Measurements from ENCODE around the gene OPA1.

Gene OPA1

GRCh38 chr3:193554811-193555210, 38.2 kb upstream of the OPA1 start, which contains the start of gene ATP13A4:
Gene ATP13A4 (minus strand): TSS chr3:193554895. CDS start chr3:193554799, 96 bp downstream.
- no peak for DNase-seq (ENCODE audit: low read depth)
- H3K4me3 ChIP-seq (ENCODE audit: low read depth, low read length): no peak within 1 kb of the TSS
- TF ChIP-seq CTCF (conservative IDR thresholded peaks at IDR 0.05; ENCODE audit: low read depth, low read length): no peak

DNA sequence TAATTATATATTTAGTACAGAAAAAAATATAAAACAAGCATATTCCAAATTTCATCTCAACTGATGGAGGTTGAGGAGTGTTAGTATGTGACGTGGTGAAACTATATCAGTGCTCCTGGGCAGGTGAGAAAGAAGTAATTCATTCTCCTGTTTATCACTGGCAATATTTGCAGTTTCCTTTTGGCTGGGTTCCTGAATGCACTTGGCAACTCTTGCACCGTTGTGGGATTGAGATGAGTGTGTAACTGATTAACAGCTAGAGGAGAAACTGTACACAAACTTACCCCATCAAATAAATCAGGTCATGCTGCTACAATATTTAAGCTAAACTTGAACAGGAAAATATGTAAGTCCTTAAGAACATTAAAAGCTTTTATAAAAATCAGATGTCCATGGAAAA, 36.2 kb upstream of the OPA1 start:
- DNase-seq (ENCODE audit: low read depth): no peak
- no peak for TF ChIP-seq CTCF (conservative IDR thresholded peaks at IDR 0.05; ENCODE audit: low read depth, low read length)
- no peak overlapping the region for H3K4me3 ChIP-seq (ENCODE audit: low read depth, low read length)

GRCh38 chr3:193559100-193559499, 33.9 kb upstream of the OPA1 start:
- DNase-seq (ENCODE audit: low read depth): no peak
- H3K4me3 ChIP-seq (ENCODE audit: low read depth, low read length): no peak overlapping the region
- no peak for TF ChIP-seq CTCF (conservative IDR thresholded peaks at IDR 0.05; ENCODE audit: low read depth, low read length)

GRCh38 chr3:193560091-193560490, 32.9 kb upstream of the OPA1 start:
- TF ChIP-seq CTCF (conservative IDR thresholded peaks at IDR 0.05; ENCODE audit: low read depth, low read length): no peak
- DNase-seq (ENCODE audit: low read depth): no peak
- no peak overlapping the region for H3K4me3 ChIP-seq (ENCODE audit: low read depth, low read length)

GRCh38 chr3:193560870-193561269, 32.1 kb upstream of the OPA1 start:
- no peak overlapping the region for H3K4me3 ChIP-seq (ENCODE audit: low read depth, low read length)
- TF ChIP-seq CTCF (conservative IDR thresholded peaks at IDR 0.05; ENCODE audit: low read depth, low read length): no peak
- no peak for DNase-seq (ENCODE audit: low read depth)

- no peak for TF ChIP-seq CTCF (conservative IDR thresholded peaks at IDR 0.05; ENCODE audit: low read depth, low read length)
- H3K4me3 ChIP-seq (ENCODE audit: low read depth, low read length): no peak overlapping the region
- DNase-seq (ENCODE audit: low read depth): peak; percentile 6
Observed at GRCh38 chr3:193563426-193563825, 29.6 kb upstream of the OPA1 start.

DNA sequence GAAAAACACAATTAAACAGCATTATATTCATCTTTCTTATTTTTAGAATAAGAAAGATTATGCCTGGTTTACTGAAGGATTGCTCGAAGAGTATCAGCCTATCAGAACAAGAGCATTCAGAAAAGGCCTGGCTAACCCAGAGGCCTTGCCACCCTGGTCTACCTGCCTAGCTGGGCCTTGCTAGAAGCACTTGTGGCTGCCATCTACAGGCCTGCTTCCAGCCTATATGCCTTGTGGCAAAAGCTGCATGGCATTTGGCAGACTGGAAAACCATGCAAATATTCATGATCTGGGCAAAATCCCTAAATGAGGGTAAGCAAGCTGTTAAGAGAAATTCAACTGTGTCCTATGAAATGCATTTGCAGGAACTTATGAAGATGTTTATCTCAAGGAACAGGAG, 29.0 kb upstream of the OPA1 start:
- TF ChIP-seq CTCF (conservative IDR thresholded peaks at IDR 0.05; ENCODE audit: low read depth, low read length): peak; percentile 44
- H3K4me3 ChIP-seq (ENCODE audit: low read depth, low read length): no peak overlapping the region
- peak; percentile 5 for DNase-seq (ENCODE audit: low read depth)

All from choroid plexus epithelial cell (primary cell).